Muscle layer of colon (tissue), 2 donors: ENCODE measurements around the gene DLGAP1.

Source experiments
- H3K27ac ChIP-seq: one replicate; pipeline ENCODE4 v1.7.0; 2013; ENCODE audit warnings: low read depth, mild to moderate bottlenecking, low read length, moderate library complexity
- H3K27me3 ChIP-seq, 2 donors: one replicate each; pipeline ENCODE4 v1.7.0; 2013; ENCODE audit warnings: low read length in 2 of 2, mild to moderate bottlenecking in 2 of 2; ENCODE audit not compliant: insufficient read depth in 2 of 2, control insufficient read depth in 1 of 2
- H3K36me3 ChIP-seq: one replicate; pipeline ENCODE4 v1.7.0; 2013; ENCODE audit warnings: mild to moderate bottlenecking, low read length; ENCODE audit not compliant: insufficient read depth
- H3K4me1 ChIP-seq: one replicate; pipeline ENCODE4 v1.7.0; 2013; ENCODE audit warnings: mild to moderate bottlenecking, low read length; ENCODE audit not compliant: insufficient read depth
- H3K4me3 ChIP-seq, 2 donors: one replicate each; pipeline ENCODE4 v1.7.0; 2013; ENCODE audit warnings: low read length in 2 of 2, low read depth in 1 of 2, mild to moderate bottlenecking in 1 of 2, moderate library complexity in 1 of 2
- H3K9ac ChIP-seq: one replicate; pipeline ENCODE4 v1.7.0; 2013; ENCODE audit warnings: low read length
- H3K9me3 ChIP-seq: one replicate; pipeline ENCODE4 v1.7.0; 2013; ENCODE audit warnings: mild to moderate bottlenecking, low read length
- donor health status: abdominal sarcoma.
- donor health status: Adenocarcinoma of cecum.

DLGAP1 gene

GRCh38 chr18:3747176-3747973, 707.7 kb downstream of the DLGAP1 start:
- H3K9me3 ChIP-seq = no peaks in the 10 kb centered on the region
- no peaks in the 10 kb centered on the region for H3K27me3 ChIP-seq
- H3K9ac ChIP-seq = no peak overlapping the region
- H3K4me1 ChIP-seq = no peaks in the 10 kb centered on the region
- H3K36me3 ChIP-seq = no peaks in the 10 kb centered on the region
- H3K27ac ChIP-seq = no peak overlapping the region
- no peak overlapping the region for H3K4me3 ChIP-seq

GRCh38 chr18:3742541-3742940, 712.6 kb downstream of the DLGAP1 start:
- no peak overlapping the region for H3K27ac ChIP-seq
- no peak overlapping the region for H3K4me3 ChIP-seq

GRCh38 chr18:3741333-3741732, 713.8 kb downstream of the DLGAP1 start:
- no peaks in the 10 kb centered on the region for H3K9me3 ChIP-seq
- H3K27ac ChIP-seq = no peak overlapping the region
- H3K36me3 ChIP-seq = no peaks in the 10 kb centered on the region
- H3K27me3 ChIP-seq = no peaks in the 10 kb centered on the region
- no peak overlapping the region for H3K9ac ChIP-seq
- H3K4me3 ChIP-seq = no peak overlapping the region
- H3K4me1 ChIP-seq = no peaks in the 10 kb centered on the region

More at GRCh38 chr18:3742541-3742940, 712.6 kb downstream of the DLGAP1 start:
- no peaks in the 10 kb centered on the region for H3K4me1 ChIP-seq
- no peak overlapping the region for H3K9ac ChIP-seq
- no peaks in the 10 kb centered on the region for H3K36me3 ChIP-seq
- H3K27me3 ChIP-seq = no peaks in the 10 kb centered on the region
- H3K9me3 ChIP-seq = no peaks in the 10 kb centered on the region

GRCh38 chr18:3728704-3729437, 726.2 kb downstream of the DLGAP1 start:
- Histone ChIP-seq H3K27ac (no peak overlapping the region), H3K9ac (no peak overlapping the region), H3K4me1 (no peaks in the 10 kb centered on the region), H3K36me3 (no peaks in the 10 kb centered on the region), H3K9me3 (no peaks in the 10 kb centered on the region), H3K27me3 (no peaks in the 10 kb centered on the region), H3K4me3 (no peak overlapping the region)

- Histone ChIP-seq H3K4me1 (peaks cover 12% of the 10 kb centered on the region), H3K27ac (no peak overlapping the region), H3K9me3 (no peaks in the 10 kb centered on the region), H3K27me3 (no peaks in the 10 kb centered on the region), H3K4me3 (no peak overlapping the region), H3K36me3 (no peaks in the 10 kb centered on the region), H3K9ac (no peak overlapping the region)
Observed at GRCh38 chr18:3727274-3727673, 727.8 kb downstream of the DLGAP1 start.

- H3K4me3 ChIP-seq = no peak overlapping the region
- no peaks in the 10 kb centered on the region for H3K36me3 ChIP-seq
- no peaks in the 10 kb centered on the region for H3K9me3 ChIP-seq
- H3K27ac ChIP-seq = no peak overlapping the region
- H3K9ac ChIP-seq = no peak overlapping the region
- no peaks in the 10 kb centered on the region for H3K27me3 ChIP-seq
- peaks cover 18% of the 10 kb centered on the region for H3K4me1 ChIP-seq
Observed at GRCh38 chr18:3726238-3726951, 728.7 kb downstream of the DLGAP1 start.

GRCh38 chr18:3725115-3725514, 730.0 kb downstream of the DLGAP1 start:
- no peaks in the 10 kb centered on the region for H3K36me3 ChIP-seq
- H3K9ac ChIP-seq = no peak overlapping the region
- peaks cover 18% of the 10 kb centered on the region for H3K4me1 ChIP-seq
- no peak overlapping the region for H3K27ac ChIP-seq
- H3K9me3 ChIP-seq = no peaks in the 10 kb centered on the region
- H3K4me3 ChIP-seq = no peak overlapping the region
- no peaks in the 10 kb centered on the region for H3K27me3 ChIP-seq

- H3K4me1 ChIP-seq = peaks cover 18% of the 10 kb centered on the region
- H3K27me3 ChIP-seq = no peaks in the 10 kb centered on the region
- no peak overlapping the region for H3K4me3 ChIP-seq
- no peak overlapping the region for H3K9ac ChIP-seq
- no peaks in the 10 kb centered on the region for H3K36me3 ChIP-seq
- no peaks in the 10 kb centered on the region for H3K9me3 ChIP-seq
- no peak overlapping the region for H3K27ac ChIP-seq
Observed at GRCh38 chr18:3723554-3723953, 731.6 kb downstream of the DLGAP1 start.

- H3K27me3 ChIP-seq = no peaks in the 10 kb centered on the region
- no peaks in the 10 kb centered on the region for H3K36me3 ChIP-seq
- peaks cover 18% of the 10 kb centered on the region for H3K4me1 ChIP-seq
- H3K9ac ChIP-seq = no peak overlapping the region
- no peaks in the 10 kb centered on the region for H3K9me3 ChIP-seq
- no peak overlapping the region for H3K27ac ChIP-seq
- no peak overlapping the region for H3K4me3 ChIP-seq
Observed at GRCh38 chr18:3722649-3723433, 732.3 kb downstream of the DLGAP1 start.

GRCh38 chr18:3721771-3722648, 733.1 kb downstream of the DLGAP1 start:
- H3K36me3 ChIP-seq = no peaks in the 10 kb centered on the region
- H3K4me1 ChIP-seq = peaks cover 18% of the 10 kb centered on the region
- no peak overlapping the region for H3K27ac ChIP-seq
- H3K9me3 ChIP-seq = no peaks in the 10 kb centered on the region
- no peak overlapping the region for H3K4me3 ChIP-seq
- H3K9ac ChIP-seq = no peak overlapping the region
- H3K27me3 ChIP-seq = no peaks in the 10 kb centered on the region
